Endothelial cell (in vitro differentiated cells): ENCODE data around the gene TOM1. TPM values are rescaled to one million over a fixed set of nuclear protein-coding genes. Genes with fewer than 3 reads are reported as not detected.

Experiments used
- DNase-seq: peaks from one replicate; pipeline ENCODE4 v3.0.0; 2021; ENCODE audit warnings: low spot score
- H3K27ac Mint-ChIP-seq: one replicate; pipeline ENCODE4 v1.8.0; 2021; ENCODE audit warnings: mixed read lengths, inconsistent platforms; ENCODE audit not compliant: unreplicated experiment
- H3K27me3 Mint-ChIP-seq: one replicate; pipeline ENCODE4 v1.8.0; 2021; ENCODE audit warnings: mild to moderate bottlenecking, moderate library complexity, mixed read lengths, inconsistent platforms; ENCODE audit not compliant: unreplicated experiment
- H3K36me3 Mint-ChIP-seq: one replicate; pipeline ENCODE4 v1.8.0; 2021; ENCODE audit warnings: mild to moderate bottlenecking, low read depth, mixed read lengths, inconsistent platforms; ENCODE audit not compliant: unreplicated experiment
- H3K4me1 Mint-ChIP-seq: one replicate; pipeline ENCODE4 v1.8.0; 2021; ENCODE audit warnings: mild to moderate bottlenecking, mixed read lengths, inconsistent platforms; ENCODE audit not compliant: unreplicated experiment
- H3K4me3 Mint-ChIP-seq: one replicate; pipeline ENCODE4 v1.8.0; 2021; ENCODE audit warnings: mild to moderate bottlenecking, mixed read lengths, inconsistent platforms; ENCODE audit not compliant: unreplicated experiment
- H3K9me3 Mint-ChIP-seq: one replicate; pipeline ENCODE4 v1.8.0; 2021; ENCODE audit warnings: mixed read lengths, inconsistent platforms; ENCODE audit not compliant: unreplicated experiment
- total RNA-seq: library from RNA; stranded (reverse); fragmentation: NEBNext Ultra II Directional; extraction: Animal tissue kit (Norgen Biotek cat#: 25700); gene quantifications from one replicate; pipeline ENCODE4 v1.2.1, GENCODE V29; 2021; ENCODE audit not compliant: unreplicated experiment
- TF ChIP-seq, protein P1 (sequence below): fragments of 200-600 bp; sonication (generic); IDR thresholded peaks from one replicate; pipeline ENCODE4 v1.5.0; 2021; ENCODE audit warnings: antibody characterized with exemption; ENCODE audit not compliant: unreplicated experiment

Gene TOM1
- total RNA-seq, 1 donor from 2014 or later = 32.0 TPM

- Mint-ChIP-seq H3K27me3 (peaks cover 7% of the 10 kb centered on the region), H3K4me3 (no peak overlapping the region), H3K27ac (no peak overlapping the region), H3K36me3 (peaks cover 36% of the 10 kb centered on the region), H3K9me3 (no peaks in the 10 kb centered on the region), H3K4me1 (no peaks in the 10 kb centered on the region)
- TF ChIP-seq, protein P1, sequence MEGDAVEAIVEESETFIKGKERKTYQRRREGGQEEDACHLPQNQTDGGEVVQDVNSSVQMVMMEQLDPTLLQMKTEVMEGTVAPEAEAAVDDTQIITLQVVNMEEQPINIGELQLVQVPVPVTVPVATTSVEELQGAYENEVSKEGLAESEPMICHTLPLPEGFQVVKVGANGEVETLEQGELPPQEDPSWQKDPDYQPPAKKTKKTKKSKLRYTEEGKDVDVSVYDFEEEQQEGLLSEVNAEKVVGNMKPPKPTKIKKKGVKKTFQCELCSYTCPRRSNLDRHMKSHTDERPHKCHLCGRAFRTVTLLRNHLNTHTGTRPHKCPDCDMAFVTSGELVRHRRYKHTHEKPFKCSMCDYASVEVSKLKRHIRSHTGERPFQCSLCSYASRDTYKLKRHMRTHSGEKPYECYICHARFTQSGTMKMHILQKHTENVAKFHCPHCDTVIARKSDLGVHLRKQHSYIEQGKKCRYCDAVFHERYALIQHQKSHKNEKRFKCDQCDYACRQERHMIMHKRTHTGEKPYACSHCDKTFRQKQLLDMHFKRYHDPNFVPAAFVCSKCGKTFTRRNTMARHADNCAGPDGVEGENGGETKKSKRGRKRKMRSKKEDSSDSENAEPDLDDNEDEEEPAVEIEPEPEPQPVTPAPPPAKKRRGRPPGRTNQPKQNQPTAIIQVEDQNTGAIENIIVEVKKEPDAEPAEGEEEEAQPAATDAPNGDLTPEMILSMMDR = no peak
- DNase-seq = no peak
Observed at GRCh38 chr22:35326854-35327562, 27.3 kb downstream of the TOM1 start.

GRCh38 chr22:35327690-35328471, 28.2 kb downstream of the TOM1 start:
- Mint-ChIP-seq H3K4me1 (no peaks in the 10 kb centered on the region), H3K4me3 (no peak overlapping the region), H3K9me3 (no peaks in the 10 kb centered on the region), H3K36me3 (peaks cover 41% of the 10 kb centered on the region), H3K27ac (no peak overlapping the region), H3K27me3 (peaks cover 7% of the 10 kb centered on the region)
- TF ChIP-seq, protein P1 = no peak
- no peak for DNase-seq

DNA sequence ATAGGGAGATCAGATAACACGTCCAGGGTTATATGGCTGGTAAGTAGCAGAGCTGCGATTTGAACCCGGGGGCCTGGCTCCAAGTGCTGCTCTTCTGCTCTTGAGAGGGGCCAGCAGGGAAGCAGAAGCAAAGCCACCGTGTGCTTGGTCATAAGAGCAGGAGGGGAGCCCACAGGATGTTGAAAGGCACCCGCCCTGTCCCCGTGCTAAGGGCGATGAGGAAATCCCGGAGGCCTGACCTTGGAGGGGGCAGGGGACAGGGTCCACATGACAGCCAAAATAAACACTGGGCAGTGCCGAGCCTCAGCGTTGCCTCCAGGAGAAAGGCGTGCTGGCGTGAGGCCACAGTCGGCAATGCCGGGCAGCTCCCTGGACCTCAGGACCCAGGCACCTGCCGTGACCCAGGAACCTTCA, 28.8 kb downstream of the TOM1 start:
- no peak for DNase-seq
- TF ChIP-seq, protein P1 = no peak
- Mint-ChIP-seq H3K4me1 (no peaks in the 10 kb centered on the region), H3K27ac (no peak overlapping the region), H3K36me3 (peaks cover 39% of the 10 kb centered on the region), H3K9me3 (no peaks in the 10 kb centered on the region), H3K4me3 (no peak overlapping the region), H3K27me3 (peaks cover 7% of the 10 kb centered on the region)

DNA sequence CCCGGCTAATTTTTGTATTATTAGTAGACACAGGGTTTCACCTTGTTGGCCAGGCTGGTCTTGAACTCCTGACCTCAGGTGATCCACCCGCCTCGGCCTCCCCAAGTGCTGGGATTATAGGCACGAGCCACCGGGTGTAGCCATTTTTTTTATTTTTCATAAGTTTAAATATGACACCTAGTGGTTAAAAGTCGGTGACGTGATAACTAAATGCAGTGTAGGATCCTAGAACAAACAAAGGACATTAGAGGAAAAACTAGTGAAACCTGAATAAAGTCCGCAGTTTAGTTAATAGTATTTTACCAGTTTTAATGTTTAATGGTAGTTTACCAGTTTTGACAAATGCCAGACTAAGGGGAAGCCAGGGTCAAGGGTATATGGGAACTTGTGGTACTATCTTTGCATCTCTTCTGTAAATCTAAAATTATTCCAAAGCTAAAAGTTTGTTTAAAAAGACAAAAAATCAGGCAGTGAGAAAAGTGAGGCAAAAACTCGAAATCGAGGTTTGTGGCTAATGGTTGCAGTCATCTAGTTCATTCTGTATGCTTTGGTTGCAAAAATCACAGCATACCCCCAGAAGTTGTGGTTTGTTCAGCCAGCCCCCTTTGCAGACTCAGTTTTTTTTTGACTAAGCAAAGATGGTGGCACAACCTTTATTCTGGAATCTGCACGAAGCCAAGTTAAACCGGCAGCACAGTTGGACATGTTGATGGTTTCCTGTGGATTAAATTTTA, 29.6 kb downstream of the TOM1 start:
- Mint-ChIP-seq H3K36me3 (peaks cover 32% of the 10 kb centered on the region), H3K27ac (no peak overlapping the region), H3K9me3 (no peaks in the 10 kb centered on the region), H3K4me3 (no peak overlapping the region), H3K27me3 (peaks cover 7% of the 10 kb centered on the region), H3K4me1 (no peaks in the 10 kb centered on the region)
- no peak for DNase-seq
- TF ChIP-seq, protein P1 = no peak
